Measurements from ENCODE around the gene CCDC172.

The CCDC172 gene

GRCh38 chr10:116307455-116307854, 16.8 kb upstream of the CCDC172 start:
- no peak for DNase-seq (ENCODE audit: low spot score)
- no peak for TF ChIP-seq CTCF (conservative IDR thresholded peaks at IDR 0.05; ENCODE audit: low read depth)
- CTCF ChIA-PET, result no interaction called here
- POLR2A ChIA-PET (ENCODE audit: low non-redundant PET), result no interaction called here
- H3K27ac ChIP-seq, result no peak overlapping the region

GRCh38 chr10:116311016-116311415, 13.2 kb upstream of the CCDC172 start:
- TF ChIP-seq CTCF (conservative IDR thresholded peaks at IDR 0.05; ENCODE audit: low read depth), result no peak
- no peak for DNase-seq (ENCODE audit: low spot score)
- H3K27ac ChIP-seq, result no peak overlapping the region
- ChIA-PET CTCF (no interaction called here), POLR2A (ENCODE audit: low non-redundant PET) (no interaction called here)

GRCh38 chr10:116311706-116312490, 12.3 kb upstream of the CCDC172 start:
- CTCF ChIA-PET, result interaction anchor here (0.6 kb wide), 1 partner anchor 56 kb away, joined by 3 read pairs; no protein-coding TSS in a partner anchor
- POLR2A ChIA-PET (ENCODE audit: low non-redundant PET), result no interaction called here
- H3K27ac ChIP-seq, result no peak overlapping the region
- no peak for TF ChIP-seq CTCF (conservative IDR thresholded peaks at IDR 0.05; ENCODE audit: low read depth)
- no peak for DNase-seq (ENCODE audit: low spot score)

- DNase-seq (ENCODE audit: low spot score), result no peak
- CTCF ChIA-PET, result interaction anchor here (0.6 kb wide), 1 partner anchor 57 kb away, joined by 3 read pairs; no protein-coding TSS in a partner anchor
- POLR2A ChIA-PET (ENCODE audit: low non-redundant PET), result no interaction called here
- no peak for TF ChIP-seq CTCF (conservative IDR thresholded peaks at IDR 0.05; ENCODE audit: low read depth)
- H3K27ac ChIP-seq, result no peak overlapping the region
Observed at GRCh38 chr10:116312548-116312947, 11.7 kb upstream of the CCDC172 start.

GRCh38 chr10:116316503-116316902, 7.7 kb upstream of the CCDC172 start:
- TF ChIP-seq CTCF (conservative IDR thresholded peaks at IDR 0.05; ENCODE audit: low read depth), result no peak
- no peak for DNase-seq (ENCODE audit: low spot score)
- CTCF ChIA-PET, result no interaction called here
- POLR2A ChIA-PET (ENCODE audit: low non-redundant PET), result no interaction called here
- H3K27ac ChIP-seq, result no peak overlapping the region

- no peak for TF ChIP-seq CTCF (conservative IDR thresholded peaks at IDR 0.05; ENCODE audit: low read depth)
- POLR2A ChIA-PET (ENCODE audit: low non-redundant PET), result no interaction called here
- CTCF ChIA-PET, result interaction anchor here (0.5 to 0.6 kb wide), 2 partner anchors 66 to 727 kb away, joined by 3 to 4 read pairs; no protein-coding TSS in a partner anchor
- DNase-seq (ENCODE audit: low spot score), result no peak
- no peak overlapping the region for H3K27ac ChIP-seq
Observed at GRCh38 chr10:116324951-116325635, 845 bp downstream of the CCDC172 start.
